Left forelimb (tissue), 1 donor: ENCODE measurements around the gene AAMP.
"Not testable (repeated sequence)": the region's sequence is repeated elsewhere in the genome, so short reads cannot be mapped to it uniquely, and the experiment has no call there.

Experiments
- DNase-seq: peaks from one replicate; pipeline ENCODE4 v3.0.0-alpha.2; 2018; ENCODE audit warnings: low spot score

Gene AAMP

DNA sequence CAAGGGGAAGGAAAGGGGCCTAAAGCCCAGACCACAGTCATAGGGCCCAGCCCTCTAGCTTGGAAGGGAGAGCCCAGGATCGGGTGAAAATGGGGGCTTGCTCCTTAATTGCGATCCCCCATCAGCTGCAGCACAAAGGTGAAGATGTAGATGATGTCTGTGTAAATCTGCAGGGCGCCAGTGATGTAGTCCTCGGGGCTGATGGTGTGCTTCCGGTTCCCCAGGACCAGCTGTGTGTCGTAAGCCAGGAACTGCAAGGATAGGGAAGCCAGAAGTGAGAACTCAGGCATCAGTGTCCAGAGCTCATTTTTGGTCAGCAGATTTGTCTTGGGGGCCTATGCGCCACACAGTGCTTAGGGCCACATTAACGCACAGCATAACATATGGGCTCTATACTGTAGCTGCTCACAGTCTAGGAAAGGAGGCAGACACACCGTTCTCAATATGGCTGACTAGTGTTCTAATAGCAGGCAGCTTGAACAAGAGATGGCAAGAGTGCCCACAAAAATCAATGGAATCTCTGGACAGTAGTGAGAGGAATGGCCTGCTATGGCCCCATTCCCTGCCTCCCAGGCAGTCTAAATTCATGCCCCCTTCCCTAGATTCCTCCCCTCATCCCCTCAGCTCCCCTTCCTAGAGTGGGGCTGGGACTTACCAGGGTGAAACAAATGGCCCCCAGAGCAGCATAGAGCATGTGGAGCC, 5.6 kb upstream of the AAMP start:
- DNase-seq: no peak

DNA sequence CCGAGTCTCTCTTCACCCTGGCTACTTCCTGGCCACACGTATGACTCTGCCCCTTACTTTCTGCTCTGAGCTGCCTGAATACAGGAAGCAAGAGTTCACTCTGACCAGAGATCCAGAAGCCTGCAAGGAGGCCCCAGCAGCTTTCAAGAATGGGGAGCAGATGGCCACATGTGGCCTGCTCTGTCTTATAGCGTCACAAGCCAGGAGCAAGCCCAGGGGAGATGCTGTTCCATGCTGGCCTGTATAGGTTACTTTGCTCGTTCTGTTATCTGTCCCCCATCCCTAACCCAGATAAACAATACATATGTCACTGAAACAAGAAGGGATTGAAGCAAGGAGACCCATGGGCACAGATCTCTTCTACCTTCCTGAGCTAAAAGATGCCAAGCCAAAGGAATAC, 4.6 kb upstream of the AAMP start:
- no peak for DNase-seq

DNA sequence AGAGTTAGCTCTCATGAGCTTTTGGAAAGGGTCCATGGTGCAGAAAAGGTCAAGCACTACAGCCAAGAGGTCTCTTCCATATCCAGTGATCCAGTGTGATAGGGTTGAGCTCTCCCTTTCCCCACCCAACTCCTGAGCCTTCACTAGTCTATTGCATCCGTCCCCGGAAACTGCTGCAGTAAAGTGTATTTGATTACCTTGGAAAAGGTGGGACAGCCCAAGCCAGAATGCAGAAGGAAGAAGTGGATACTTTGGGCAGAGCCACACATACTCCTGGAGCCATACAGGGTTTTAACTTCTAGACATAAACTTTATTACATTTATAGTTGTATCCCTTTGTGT, 3.9 kb upstream of the AAMP start:
- DNase-seq: no peak

DNA sequence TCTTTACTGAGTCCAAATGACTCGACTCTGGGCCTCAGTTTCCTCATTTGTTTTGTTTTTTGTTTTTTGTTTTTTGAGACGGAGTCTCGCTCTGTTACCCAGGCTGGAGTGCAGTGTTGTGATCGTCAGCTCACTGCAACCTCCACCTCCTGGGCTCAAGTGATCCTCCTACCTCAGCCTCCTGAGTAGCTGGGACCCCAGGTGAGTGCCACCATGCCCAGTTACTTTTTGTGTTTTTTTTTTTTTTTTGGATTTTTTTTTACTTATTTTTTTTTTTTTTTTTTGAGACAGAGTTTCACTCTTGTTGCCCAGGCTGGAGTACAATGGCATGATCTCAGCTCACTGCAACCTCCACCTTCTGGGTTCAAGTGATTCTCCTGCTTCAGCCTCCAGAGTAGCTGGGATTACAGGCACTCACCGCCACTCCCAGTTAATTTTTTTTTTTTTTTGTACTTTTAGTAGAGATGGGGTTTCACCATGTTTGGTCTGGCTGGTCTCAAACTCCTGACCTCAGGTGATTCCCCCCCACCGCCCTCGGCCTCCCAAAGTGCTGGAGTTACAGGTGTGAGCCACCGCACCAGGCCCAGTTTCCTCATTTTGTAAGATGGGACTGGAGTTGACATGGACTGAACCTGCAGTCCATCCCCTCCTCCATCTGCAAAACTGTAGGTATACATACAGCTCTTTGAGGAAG, 3.4 kb upstream of the AAMP start:
- not testable (repeated sequence) for DNase-seq

DNA sequence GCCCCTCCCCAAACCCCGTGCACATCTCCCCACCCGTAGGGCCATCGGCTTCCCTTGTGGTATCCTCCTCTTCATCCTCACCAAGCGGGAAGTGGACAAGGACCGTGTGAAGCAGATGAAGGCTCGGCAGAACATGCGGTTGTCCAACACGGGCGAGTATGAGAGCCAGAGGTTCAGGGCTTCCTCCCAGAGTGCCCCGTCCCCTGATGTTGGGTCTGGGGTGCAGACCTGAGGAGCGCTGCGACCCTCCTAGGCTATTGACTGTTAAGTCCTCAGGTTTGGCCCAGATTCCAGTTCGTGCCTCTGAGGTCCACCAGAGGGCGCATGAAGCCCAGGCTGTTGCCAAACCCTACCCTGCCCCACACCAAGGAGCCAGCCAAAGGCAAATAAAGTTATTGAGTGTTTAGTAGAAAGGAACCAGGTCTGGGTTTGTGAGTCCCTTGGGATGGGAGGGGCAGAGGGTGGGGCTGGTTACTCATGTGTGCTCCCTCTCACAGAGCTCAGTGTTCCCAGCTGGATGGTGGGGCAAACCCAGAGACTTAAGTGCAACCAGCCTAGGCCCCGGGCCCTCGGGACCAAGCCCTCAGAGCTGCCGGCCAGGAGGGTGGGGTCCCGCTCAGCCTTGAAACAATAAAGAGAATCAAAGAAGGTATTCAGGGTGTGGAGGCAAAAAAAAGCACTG, 2.7 kb upstream of the AAMP start:
- DNase-seq: peak; percentile 87

DNA sequence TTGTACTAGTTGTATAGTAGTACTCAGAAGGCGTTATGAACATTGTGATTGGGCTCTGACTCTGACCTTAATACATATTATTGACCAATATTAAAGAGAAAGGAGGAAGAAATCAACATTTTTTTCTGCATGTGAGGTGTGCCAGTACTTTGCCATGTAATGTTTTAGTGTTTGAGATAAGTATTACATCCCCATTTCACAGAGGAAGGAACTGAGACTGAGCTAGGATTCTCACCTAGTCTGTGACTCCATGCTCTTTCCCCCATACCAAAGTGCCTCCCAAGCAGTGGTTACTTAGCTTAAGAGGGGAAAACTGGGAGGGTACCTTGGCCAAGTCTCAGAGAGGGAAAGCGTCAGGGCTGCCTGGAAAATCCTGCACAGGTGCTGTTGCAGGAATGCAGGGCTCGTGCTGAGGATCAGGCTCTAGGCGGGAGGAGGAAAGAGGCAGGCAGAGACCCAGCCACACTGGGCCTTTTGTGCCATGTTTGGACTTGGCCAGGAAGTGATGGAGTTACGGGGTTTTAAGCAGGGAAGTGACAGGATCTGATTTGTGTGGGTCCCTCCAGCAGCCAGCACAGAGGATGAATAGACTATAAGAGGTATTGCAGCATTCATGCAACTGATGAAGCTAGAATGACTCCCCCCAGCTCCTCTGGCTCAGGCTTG, 2.1 kb upstream of the AAMP start:
- DNase-seq: no peak

DNA sequence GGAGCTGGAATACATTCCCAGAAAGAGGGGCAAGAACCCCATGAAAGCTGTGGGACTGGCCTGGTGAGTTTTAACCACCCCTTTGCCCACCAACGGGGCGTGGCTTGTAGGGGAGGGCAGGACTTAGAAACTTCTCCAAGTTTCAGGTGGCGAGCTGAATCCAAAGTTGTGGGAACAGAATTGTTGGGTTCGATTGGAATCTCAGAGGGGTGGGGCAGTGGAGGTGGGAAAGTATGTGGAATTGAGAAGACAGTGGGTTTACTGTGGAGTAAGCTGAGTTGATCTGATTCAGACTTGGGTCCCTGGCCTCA, 1.5 kb upstream of the AAMP start:
- DNase-seq: no peak

DNA sequence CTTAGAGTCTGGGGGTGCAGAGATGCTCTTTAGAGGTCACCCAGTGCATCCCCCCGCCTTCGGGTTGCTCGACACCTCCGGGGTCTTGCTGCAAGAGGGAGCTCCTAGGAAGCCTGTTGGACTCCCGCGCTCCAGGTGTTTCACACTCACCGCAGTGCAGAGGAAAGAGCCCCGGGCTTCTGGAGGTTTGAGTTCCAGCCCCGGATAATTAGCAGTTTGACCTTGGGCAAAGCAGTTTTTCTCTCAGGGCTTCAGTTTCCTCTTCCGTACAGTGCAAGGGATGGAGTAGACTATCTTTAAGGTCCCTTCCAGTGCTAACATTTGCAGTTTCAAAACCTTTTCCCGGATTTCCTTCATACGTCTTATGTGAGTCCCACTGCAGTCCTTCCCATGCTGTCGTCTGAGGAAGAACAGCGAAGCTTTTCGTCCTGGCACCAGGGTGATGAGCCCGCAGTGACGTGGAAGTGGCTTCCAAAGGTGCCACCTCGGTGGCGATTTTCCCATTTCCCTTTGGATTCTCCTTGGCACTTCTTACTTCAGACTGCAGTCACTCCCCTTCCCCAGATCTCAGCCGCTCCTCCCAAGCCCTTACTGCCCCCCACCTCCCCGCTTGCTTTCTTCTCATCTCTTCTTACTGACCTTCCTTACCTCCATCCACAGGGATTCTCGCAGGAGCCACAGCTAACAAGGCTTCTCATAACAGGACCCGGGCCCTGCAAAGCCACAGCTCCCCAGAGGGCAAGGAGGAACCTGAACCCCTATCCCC, 967 bp upstream of the AAMP start:
- DNase-seq: no peak

DNA sequence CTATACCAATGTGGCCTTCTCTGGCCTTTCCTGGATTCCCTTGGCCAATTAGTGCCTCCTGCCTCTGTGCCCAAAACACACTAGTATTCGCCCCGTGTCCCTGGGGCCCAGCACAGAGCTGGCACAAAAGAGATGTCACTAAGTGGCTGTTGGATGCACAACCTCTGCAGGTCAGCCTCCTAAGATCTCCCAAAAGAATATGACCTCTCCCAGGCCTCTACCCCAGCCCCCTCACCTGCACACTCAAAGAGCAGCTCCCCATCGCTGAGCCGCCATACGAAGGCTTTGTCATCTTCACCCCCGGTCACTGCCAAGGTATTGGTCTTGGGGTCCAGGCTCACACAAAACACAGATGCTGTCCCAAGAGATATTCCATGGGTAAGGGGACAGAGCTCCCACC, 2.7 kb downstream of the AAMP start:
- no peak for DNase-seq

DNA sequence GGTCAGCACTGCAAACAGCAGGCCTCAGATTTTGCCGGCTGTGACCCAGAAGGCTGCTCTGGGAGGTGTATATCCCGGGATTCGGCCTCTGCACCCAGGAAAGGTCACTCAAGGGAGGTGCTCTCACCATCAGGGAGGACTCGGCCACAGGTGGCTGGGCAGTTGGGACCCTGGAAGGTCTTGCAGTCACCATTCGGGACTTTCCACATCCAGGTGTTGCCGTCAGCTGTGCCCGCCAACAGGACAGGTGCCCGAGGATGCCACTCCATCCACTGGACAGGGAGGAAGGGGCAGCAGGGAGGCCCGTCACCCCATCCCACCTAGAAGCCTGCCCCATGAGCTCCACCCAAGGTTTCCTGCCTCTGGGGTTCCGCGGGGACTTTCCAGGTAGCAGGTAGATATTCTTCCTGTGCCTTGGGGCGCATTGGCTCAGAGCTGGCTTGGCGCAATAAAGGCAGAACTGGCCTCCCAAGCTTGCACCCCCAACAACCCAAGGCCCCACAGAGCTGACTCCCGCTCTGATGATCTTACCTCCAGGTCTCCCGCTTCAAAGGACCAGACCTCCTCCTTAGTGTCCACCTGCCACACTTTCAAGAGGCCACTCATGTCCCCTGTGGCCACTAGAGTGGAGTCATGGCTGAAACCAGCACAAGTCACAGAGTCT, 3.5 kb downstream of the AAMP start:
- no peak for DNase-seq

DNA sequence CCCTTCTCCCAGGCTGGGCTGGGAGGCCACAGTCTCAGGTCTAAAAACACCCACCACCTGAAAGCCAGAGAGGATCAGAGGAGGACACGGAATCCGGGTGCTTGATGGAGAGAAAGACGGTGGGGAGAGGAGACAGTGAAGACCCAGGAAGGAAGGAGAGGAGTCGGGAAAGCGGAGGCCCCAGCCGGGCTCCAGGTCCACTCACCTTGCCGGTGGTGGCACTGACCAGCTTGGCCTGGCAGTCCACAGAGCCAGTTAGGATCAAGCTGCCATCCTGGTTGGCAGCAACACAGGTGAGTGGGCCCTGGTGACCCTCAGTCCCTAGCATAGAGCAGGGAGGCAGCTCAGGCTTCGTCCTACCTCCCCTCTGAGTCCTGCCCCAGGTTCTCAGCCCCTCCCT, 4.3 kb downstream of the AAMP start:
- no peak for DNase-seq

DNA sequence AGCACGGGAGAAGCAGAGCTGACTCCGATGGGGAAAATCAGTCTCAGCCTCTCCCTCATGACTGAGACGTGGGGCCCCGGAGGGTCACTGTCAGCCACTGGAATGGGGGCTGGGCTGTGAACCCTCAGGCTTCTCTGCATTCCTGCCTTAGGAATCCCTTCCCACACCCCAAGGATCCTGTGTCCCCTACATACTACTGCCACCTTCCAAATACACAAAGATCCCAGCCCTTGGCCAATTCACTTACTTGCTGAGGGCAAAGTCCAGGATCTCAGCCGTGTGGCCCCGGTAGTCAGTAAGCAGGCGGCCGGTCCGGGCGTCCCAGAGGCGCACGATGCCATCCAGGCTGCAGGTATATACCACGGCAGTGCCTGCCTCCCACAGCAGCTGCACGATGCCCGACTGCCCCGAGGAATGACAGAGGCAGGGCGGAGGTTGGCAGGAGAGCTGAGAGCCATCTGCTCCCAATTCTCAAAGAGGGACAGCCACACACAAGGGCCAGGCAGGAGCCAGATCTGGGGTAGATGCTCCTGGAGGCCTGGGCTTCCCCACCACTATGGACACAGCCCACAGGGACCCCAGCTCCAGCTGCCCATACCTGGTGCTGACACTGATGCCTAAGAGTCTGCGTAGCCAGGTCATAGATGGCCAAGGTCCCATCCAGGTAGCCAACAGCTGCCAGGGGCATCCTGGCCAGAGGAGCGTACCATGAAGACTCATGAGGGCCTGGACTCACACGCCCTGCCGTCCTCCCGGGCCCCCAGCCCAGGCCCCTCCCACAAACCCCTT, 5.0 kb downstream of the AAMP start:
- DNase-seq: no peak

DNA sequence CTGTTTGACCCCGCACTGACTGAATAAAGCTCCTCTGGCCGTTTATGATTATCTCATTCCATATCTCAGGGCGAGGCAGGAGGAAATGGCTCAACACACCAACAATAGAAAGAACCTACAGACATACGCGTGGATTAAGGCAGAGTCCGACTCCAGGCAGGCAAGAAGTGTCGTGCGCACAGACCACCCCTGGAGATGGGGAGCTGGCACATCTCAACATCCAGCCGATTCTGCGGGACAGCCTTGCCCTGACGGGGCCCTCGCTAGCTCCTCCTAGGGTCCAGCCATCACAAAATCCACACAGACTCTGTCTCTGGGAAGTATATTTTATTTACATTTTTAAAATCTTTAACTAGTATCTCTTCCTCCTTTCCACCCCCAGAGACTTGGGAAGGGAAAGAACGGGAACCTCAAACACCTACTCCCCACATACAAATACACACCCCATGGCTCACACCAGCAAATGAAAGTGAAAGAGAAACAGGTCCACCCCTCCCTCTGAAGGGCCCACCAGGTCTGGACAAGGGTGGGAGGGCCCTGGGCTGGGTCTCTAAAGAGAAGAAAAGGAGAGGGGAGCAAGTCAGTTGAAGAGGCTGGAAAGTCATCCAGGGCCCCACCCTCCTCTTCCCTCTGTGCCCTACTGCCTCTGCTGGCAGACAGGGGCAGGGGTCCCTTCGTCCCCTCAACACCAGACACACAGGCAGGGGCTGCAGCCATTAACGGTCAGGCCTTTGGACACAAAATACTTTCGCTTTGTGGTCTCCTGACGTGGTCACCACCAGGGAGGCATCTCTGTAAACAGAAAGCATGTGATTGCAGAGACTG, 5.9 kb downstream of the AAMP start:
- DNase-seq: no peak

DNA sequence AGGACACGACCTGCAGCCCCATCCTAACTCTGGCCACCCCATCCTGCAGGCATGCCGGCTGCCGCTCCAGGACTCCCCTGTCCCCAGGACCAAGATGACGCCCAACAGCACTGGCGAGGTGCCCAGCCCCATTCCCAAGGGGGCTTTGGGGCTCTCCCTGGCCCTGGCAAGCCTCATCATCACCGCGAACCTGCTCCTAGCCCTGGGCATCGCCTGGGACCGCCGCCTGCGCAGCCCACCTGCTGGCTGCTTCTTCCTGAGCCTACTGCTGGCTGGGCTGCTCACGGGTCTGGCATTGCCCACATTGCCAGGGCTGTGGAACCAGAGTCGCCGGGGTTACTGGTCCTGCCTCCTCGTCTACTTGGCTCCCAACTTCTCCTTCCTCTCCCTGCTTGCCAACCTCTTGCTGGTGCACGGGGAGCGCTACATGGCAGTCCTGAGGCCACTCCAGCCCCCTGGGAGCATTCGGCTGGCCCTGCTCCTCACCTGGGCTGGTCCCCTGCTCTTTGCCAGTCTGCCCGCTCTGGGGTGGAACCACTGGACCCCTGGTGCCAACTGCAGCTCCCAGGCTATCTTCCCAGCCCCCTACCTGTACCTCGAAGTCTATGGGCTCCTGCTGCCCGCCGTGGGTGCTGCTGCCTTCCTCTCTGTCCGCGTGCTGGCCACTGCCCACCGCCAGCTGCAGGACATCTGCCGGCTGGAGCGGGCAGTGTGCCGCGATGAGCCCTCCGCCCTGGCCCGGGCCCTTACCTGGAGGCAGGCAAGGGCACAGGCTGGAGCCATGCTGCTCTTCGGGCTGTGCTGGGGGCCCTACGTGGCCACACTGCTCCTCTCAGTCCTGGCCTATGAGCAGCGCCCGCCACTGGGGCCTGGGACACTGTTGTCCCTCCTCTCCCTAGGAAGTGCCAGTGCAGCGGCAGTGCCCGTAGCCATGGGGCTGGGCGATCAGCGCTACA, 7.0 kb downstream of the AAMP start:
- no peak for DNase-seq

DNA sequence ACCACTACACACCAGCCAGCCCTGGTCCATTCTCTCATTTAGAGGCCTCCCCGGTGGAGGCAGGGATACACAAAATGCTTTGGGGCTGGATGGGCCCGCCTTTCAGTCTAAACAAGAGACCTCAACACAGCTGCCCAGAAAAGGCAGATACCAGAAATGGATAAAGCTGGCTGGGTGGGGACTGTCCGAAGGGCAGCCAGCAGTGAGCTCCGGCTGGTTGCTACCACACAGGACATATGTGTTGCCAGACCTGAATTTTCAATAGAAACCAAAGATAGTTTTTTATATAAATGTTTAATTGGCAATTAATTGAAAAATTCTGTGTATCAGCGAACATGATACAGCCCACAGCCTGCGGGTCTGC, 7.7 kb downstream of the AAMP start:
- no peak for DNase-seq

DNA sequence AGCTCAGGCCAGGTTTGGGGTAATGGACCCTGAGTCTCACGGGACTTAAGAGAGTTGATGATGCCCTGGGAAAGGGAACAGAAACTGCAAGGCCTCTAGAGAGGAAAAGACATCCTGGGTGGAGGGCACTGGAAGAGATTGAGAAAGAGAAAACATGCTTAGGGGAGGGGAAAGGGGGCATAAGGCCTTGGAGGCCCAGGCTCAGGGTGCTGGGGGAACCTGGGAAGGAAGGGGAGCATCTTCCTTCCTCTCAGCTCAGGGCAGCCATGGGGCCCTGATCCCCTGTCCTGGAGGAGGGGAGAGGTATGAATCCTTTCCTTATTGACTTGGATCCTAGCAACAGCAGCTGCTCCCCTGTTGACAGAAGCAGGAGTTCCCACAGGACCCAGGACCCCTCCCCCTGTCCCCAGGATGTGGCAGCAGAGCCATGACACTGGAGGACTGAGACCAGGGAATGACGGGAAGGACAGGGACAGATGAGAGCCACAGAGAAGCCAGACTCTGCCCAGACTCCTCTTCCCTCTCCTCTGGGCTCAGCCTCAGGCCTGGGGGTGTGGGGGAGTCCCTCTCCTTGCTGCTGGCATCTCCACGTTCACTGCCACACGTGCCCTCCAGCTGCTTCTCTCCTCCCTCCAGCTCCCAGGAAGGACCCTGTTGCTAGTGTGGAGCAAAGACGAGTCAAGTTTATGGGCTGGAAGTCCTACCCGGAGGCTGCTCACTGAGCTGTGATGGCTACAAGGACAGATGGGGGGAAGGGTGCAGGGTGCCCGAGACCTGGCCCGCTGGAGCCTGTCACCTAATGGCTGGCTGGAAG, 8.3 kb downstream of the AAMP start:
- DNase-seq: no peak

DNA sequence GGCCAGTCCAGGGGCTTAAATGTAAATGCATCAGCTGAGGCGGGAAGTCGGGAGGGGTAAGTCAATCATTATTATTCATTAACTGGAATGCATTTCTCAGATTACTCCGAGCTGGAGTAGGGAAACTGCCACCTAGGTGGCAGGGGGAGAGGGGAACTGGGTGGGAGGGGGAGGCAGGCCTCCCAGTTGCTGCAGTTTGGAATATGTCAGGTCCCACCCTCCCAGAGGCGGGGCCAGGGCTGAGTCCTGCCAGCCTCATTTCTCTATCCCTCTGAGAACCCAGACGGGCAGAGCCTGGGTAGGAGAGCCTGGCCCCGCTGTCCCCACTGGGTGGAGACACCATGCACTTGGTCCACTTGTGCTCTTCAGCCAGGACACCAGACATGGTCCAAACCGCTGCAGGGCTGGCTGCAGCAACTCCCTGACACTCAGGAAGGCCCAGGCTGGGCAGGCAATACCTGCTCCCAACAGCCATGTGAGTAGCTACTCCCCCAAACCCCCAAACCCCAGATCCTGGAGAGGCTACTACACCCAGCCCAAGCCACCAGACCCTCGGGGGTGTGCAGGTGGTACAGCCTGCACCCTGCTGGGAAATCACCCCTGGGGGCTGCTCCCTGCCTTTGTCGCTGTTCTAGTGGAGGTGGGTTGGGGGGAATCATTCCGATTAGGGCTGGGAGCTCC, 9.1 kb downstream of the AAMP start, which contains the start of gene GPBAR1:
GPBAR1 (plus strand) TSS at position 274 of the 681 bp plus-strand sequence. CDS start 1,710 bp downstream, outside the sequence.
- DNase-seq: no peak
